NCI-H2227 (cell line): Measurements from ENCODE around the gene NFIA.

Experiments used
- DNase-seq: peaks from one replicate; lab custom pipeline; 2025; ENCODE audit not compliant: unreplicated experiment; lab: John Stamatoyannopoulos, UW

NFIA gene

DNA sequence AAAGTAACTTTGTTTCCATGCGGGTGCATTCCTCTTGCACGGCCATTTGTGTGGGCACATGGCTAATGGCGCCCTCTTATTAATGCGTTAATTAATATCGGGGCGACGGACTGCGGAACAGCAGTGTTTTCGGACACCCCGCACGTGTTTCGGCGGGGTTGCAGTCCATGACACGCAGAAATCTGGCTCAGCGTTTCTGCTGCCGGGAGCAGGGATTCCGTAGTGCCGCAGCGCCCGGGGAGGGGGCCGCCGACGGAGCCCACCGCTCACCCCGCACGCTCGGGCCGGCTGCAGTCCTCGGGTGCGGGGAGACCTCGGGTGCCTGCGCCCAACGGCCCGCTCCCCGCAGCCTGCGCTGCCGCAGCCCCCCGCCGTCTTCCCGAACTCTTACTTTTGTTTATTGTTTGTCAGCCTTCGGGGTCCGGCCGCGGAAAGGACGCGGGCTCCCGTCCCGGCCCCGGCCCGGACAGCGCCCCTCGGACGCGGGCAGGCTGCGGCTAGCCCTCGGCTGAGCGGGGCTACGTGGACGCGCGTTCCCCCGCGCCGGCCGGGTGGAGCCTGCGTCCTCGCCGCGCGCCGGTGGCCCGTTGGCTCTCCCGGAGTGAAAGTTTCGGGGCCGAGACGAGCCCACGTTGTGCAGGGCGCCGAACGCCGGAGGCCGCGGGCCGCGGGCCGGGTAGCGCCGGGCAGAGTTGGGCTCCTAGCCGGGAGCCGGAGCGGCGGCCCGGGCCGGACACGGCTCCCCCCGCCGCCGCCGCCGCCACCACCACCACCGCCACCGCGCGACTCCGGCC lies 849 bp downstream of the NFIA start:
- no peak for DNase-seq

DNA sequence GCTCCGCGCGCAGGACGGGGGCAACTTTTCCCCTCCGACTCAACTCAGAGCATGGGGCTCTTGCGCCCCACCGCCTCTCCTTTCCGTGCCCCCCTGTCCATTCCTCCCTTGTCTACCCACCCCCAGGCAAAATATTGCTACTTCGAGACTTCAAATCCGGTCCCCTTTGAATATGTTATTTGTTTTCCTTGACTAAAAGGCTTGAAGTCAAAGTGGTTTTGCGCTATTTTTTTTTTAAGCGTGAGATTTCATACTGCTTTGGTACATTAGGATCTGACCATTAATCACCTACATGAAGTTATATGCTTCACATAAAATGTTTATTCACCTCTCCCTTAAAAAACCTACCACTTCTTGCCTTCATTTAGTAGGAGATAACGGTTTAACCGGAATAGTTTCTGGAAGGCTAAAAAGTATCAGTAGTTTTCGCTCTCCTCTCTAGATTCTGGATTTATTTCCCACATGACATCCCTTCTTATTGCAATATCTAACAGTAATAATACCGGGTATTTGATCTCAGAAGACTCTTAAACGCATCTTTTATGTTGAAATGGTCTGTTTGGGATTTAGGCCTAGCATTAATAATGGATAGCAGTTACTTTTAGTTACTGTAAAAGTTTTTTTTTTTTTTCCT lies 1.6 kb downstream of the NFIA start:
- no peak for DNase-seq

DNA sequence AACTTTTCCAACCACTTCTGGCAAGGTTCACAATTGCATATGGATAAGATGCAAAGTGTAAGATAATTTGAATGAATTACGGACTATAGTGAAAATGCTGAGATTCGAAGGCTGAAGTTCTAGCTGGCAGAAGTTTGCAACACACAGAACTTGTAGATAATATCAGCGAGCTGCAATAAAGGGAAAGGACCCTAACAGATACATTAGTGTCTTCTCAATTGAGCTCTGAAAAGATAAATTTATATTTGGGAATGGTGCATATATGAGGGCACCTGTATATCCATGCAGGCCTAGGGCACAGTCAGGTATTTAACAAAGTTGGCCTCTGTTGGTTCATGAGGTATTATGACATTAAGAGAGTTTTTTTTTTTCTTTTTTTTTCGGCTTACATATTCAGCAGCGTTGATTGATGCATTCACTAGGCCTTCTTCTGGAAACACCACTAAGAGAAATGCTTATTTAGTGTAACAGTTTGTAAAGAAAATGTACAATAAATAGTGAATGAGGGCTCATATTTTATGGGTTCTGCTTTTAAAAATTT lies 2.2 kb downstream of the NFIA start:
- no peak for DNase-seq

DNA sequence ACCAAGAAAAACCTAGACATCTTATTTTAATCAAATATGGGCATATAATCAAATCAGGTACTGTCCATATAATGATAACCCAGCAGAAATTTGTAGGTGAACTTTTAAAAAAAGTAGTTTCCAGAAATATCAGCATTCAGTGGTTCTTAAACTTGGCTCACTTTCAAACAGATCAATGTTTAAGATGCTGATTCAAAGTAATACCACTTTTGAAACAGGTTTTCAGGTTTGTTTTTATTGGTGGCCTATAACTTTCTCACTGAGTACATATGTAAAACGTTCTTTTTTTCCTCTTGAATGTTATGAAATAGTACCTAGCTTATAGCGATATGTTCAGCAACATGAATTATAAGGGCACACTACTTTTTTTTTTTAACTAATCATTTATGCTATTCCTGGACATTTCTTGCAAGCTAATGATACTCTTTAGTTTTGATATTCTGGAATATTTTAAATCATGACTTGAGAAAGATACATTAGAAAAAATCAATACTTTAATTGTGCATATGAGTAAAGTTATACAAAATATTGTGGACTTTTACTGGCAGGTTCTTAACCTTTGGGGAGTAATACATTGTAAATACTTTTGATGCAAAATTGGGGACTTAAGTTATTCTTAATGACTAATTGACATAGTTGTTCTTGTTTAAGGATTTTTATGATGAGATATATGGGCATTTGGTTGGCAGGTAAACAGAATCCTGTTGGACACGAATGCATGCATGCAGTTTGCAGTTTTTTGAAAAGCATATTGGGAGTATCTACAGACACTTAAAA lies 3.0 kb downstream of the NFIA start:
- no peak for DNase-seq

DNA sequence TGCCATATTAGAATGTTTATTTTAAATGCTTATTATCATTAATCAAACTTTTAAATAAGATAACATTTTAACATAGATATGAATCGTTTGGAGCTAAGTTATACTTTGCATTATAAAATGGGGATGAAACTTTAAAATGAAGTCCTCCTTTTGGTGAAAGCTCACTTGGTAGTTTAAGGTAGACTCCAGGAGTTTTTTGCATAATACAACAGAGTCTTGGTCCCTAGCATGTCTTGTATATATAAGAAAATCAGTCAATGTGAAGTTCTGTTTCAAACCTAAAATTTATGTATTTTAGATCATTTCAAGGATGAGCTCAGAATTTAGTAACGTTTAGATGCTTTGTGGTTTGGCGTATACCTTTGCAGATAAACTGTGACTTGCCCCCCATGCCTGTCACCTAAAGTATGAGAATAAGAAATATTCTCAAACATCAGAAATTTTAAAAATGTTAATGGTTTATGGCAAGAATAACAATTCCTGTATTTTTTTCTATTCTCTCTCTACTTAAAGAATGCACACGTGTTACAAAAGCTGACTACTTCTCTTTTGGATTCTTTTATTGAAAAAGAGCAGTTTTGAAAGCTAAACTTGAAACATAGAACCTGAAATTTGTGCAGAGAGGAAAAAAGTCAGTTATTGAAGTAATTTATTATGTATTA lies 3.8 kb downstream of the NFIA start:
- no peak for DNase-seq

DNA sequence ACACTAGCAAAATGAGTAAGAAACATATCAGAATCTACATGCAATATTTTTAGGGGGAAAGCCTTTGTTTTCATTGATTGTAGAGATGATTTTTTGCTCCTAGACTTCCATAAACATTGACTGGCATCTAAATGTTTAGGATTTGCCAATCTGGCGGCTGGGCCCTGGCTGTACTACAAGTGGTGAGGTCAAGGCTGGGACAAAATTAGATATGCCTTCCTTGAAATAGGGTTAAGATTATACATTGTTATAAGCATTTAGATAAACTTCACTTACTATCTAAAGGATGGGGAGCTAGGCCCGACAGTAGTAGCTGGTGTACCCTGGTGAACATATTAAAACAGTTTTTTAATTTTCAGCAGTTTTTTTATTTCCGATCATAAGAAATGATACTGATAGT lies 5.2 kb downstream of the NFIA start:
- DNase-seq, result no peak

DNA sequence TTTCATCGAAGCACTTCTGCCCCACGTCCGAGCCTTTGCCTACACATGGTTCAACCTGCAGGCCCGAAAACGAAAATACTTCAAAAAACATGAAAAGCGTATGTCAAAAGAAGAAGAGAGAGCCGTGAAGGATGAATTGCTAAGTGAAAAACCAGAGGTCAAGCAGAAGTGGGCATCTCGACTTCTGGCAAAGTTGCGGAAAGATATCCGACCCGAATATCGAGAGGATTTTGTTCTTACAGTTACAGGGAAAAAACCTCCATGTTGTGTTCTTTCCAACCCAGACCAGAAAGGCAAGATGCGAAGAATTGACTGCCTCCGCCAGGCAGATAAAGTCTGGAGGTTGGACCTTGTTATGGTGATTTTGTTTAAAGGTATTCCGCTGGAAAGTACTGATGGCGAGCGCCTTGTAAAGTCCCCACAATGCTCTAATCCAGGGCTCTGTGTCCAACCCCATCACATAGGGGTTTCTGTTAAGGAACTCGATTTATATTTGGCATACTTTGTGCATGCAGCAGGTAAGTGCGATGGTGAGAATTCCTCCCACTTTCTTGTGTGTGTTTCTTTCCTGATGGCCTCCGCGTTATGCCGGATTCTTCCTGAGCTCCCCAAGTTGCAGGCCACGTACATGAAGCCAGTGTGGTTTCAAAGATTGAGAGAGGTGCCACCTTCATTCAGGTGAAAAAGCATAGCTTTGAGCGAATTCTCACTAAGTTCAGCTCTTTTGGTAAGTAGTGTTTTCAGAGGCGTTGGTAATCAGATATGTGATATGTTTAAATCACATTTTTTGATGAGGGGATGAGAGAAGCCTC lies 6.0 kb downstream of the NFIA start:
- no peak for DNase-seq

DNA sequence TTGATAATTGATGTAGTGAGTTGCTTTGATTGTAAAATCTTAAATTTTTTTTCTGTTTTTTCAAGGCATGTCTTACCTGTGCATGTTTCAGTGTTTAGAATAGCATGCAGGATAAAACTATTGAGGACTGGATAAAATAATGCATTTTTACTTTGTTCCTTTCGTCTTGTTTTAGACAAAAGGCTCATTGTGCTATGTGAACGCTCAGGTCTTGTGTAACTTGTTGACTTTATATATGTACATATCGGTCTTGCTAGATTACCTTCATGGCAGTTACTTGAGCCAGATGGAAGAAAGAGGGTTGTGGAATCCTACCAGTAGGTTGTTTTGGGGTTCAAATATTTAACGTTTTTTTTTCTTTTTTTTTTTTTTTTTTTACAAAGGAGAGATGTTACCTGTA lies 7.0 kb downstream of the NFIA start:
- DNase-seq, result no peak

DNA sequence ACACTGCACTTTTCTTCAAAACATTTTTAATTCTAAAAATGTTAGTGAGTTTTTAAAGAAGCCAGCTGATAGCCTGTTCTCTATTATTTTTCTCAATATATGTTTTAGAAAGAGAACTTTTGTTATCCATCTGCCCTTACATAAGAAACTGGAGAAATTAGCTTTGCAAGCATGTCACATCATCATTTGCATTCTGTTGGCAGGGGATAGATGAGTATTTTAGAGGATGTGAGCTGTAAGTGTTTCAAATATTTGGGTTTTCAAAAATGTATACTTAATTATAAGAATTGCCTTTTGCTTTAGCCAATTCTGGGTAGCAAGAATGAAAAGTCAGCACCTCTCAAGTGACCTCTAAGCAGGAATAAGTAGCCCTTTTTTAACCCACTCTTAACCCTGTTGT lies 7.4 kb downstream of the NFIA start:
- no peak for DNase-seq

DNA sequence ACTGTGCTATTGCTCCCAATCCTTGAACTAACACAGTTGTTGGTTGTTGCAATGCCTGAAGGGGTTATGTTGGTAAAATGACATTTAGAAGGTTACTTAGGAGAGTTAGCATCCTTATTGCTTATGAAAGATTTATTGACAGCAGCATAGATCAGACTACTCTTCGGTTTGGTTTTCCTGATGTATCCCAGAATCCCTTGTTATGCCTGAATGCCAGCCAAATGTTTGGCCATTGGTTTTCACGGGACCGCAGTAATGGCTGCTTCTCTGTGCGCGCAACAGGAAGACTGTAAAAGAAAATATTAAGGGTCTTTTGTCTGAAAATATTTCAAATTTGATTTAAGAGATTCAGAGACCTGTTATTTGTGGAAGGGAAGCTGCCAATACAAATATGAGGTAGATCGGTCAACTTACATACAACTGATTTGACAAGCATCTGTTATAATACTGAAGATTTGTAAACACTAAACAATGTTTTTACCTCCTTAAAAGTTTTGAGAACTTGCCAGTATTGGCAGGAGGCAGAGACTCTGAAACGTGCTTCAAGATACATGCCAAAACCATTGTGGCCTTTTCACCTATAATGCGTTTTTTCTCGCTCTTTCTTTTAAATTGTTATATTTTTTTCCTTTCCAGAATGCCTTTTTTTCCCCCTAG lies 8.3 kb downstream of the NFIA start:
- no peak for DNase-seq

DNA sequence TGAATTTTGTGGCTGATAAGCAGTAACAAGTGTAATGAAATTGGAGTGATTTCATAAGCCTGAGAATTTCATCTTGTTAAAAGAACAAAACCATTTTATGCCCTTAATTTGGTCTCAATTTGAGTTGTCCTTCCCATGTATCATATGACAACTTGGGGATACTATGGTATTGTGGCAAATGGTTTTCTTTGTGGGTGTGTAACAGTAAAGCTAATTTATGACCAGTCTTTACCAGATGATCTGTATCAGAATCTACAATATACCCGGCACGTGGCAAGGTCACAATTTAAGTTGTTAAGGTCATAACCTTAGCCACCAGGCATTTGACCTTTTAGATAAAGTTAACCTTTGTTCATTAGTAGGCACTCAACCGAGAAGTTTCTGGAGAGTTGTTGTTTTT lies 9.1 kb downstream of the NFIA start:
- DNase-seq, result no peak

DNA sequence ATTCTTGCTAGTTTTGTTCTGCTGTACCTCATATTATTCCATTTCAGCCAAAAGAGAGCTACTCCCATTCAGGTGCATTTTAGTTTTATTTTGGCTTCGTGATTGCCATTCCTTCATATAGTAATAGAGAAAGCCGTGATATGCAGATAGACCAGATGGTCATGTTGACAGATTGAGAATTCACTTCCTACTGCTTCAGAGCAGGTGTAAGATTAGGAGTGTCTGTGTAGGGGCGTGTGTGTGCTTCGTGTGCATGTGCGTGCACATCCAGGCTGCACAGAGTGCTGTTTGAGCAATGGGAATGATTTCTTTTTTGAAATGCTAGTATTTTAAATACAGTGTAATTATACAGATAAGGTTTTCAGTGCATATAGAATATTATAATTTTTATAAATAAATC lies 10.3 kb downstream of the NFIA start:
- no peak for DNase-seq

DNA sequence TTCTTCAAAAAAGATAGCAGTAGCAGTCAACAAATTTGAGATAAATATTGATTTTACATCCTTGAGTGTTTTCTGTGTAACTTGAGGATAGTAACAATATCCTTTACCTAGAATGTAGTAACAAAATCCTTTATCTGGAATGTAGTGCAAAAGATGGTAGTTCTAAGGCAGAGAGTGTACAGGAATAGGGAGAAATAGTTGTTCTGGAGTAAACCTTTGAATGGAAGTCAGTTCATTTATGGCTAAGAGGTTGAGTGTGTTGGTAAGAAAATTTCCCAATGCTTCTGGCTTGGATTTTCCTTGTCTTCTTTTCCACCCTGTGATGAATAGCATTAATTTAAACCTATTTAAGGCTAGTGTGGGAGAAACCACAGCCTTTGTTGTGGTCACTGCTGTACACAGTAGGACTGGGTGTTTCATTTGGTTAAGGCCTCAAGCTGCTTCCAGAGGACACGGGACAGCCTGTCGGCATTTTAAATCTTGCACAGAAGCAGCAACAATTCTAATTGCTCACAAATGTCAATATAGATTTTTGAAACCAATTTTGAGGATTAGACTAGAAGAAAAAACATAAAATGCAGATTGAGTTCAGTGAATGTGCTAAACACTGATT lies 11.3 kb downstream of the NFIA start:
- DNase-seq, result no peak

DNA sequence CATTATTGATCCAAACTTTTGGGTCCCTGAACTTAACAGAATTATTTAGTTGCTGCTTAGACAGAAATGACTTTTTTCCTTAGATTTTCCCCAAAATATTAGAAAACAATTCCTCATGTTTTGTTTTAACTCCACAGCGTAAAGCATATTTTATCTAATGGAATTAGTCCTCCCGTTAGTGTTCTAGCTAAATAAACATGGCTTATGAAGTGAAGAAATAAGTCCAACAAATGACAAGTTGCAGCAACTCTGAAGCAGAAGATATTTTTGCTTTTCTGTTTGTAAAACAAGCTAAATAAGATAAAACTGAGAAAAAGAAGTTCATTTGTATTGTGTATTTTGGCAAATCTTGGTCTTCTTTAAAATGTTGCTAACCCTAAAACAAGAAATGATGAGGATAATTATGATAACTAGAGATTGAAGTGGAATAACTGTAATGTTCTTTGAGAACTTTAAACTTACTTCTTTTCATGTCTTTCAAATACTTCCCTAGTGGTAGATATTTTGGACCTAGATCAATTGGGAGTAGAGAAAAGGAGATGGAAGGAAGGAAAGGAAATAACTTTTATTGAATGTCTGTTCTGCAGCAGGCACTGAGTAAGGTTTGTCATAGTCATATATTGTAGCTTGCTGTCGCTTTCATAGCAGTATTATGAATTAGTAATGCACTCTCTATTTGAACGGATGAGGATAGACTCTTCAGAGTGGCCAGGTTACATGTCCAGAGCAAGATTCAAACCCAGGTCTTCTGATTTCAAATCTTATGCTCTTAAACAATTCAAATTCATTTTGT lies 12.5 kb downstream of the NFIA start:
- DNase-seq, result no peak

DNA sequence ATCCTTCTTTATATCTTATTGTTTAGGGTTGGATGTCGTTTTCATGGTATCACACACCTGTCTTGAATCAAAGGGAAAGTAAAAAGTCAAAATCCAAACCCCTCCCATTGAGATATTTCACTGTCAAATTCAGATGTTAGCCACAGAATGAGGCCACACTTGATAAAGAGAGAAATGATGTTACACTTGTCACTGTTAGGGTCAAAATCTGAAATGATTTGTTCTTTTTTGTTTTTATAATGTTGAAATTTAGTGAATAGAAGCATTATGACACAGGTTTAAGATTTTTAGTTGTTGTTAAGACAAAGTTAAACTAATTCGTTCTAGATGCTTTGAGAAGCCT lies 13.1 kb downstream of the NFIA start:
- DNase-seq, result no peak

DNA sequence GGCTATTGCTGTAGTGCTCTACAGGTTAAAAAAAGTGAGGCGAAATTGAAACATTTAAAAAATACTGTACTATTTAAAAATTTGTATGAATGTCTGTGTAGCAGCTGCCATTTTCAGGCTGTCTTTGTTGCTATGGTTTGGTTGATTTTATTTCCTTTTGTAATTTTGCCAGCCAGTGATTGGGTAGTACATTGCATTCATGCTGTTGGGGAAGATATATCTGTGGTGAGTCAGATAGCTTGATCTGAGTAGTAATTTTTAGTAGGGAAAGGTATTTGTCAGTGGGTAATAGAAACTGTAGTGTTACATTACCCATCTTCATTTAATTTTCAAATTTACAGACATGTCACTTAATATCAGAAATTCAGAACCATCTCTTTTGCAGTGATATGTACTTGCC lies 15.0 kb downstream of the NFIA start:
- no peak for DNase-seq

DNA sequence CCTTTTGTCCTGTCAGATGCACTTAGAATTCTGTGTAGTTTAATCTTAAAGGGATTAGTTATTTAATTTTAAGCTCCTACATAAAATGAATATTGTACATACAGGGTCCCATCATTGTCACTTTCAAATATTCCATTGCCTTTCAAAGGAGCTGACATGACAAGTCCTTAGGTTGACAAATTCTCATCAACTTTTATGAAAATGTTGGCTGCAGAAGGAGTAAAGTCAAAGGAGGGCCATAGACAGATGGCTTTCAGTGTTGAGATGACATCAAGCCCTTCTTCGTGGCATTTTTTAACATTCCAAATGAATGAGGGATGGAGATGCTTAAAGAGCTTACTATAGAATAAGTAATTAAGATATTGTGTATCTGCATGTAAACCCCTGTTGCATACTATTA lies 15.4 kb downstream of the NFIA start:
- no peak for DNase-seq

DNA sequence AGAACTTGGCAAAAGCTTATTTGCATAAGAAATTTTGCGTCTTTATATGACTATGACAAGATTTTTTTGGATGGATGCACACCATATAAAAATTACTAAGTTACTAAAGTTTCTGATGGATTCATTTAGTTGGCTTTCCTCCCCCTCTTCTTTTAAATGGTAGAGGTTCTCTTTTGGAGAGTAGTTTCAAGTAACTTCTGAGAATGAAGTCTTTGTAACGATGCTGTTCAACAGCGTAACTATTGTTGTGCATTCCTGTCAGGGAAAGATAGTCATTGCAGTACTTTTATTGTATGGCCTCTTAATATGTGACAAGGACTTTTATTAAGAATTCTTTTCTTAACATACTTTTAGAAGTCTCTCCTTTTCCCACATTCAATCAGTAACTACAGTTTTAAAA lies 16.0 kb downstream of the NFIA start:
- DNase-seq, result no peak

DNA sequence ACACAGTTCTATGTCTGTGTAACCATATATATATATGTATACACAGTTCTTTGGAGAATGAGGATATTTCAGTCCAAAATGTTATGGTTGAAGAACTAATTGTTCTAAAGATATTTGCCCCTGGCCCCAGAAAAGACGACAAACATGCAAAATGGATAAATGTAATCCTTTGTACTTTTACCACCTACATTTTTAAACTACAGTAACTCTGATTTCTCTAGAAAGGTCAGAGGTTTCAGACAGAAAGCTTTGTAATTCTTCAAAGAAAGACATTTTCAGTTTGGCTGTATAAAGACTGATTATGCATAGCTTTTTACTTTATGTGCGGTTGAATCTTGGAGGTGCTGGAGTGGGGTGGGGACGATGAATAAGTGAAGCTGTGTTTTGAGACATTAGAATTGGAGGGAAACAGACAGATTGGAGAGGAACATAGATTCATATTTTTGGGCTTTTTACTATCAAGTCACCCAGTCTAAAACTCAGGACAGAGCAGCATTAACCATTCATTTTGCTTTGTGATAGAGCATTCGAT lies 16.6 kb downstream of the NFIA start:
- no peak for DNase-seq
